ENCODE measurements around the gene LRRC41. TPM values are rescaled to one million over a fixed set of nuclear protein-coding genes. Genes with fewer than 3 reads are reported as not detected.

LRRC41 gene
- total and polyA plus RNA-seq, 8 donors: 21.6 to 110 (median 42.7) TPM

DNA sequence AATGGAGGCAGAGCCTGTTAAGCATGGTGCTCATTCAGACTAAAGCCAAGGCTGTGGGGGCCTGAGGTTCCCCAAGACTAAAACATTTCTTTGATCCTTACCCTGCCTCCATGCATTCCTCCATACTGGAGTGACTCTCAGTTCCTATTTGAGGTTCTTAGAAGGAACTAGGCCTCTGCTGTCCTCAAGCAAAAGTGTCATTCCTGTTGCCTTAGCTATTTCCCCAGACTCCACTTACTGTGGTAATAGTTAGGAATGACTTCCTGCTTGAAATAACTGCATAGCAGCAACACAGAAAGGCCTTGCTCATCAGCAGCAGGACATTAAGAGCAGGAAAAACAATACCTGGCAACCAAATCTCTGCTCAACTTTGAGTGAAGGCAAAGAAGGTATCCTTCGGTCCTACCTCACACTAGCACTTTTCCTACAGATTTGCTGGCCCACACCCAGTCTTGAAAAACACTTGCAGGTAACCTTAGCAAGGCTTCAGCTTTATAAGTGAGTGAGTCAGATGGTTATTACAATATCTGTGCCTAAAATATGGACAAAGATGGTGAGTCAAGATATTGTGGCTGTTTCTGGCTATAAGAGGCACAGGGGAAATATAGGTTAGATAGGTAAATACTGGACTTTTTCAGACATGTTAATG lies 14.8 kb downstream of the LRRC41 start:
- Histone ChIP-seq H3K4me3 (no peak overlapping the region), H3K9me3 (no peaks in the 10 kb centered on the region), H3K27me3 (no peaks in the 10 kb centered on the region), H3K4me1 (no peaks in the 10 kb centered on the region), H3K27ac (no peak overlapping the region), H3K36me3 (peaks cover 17 to 86% (median 83%) of the 10 kb centered on the region in 4 donors)
- TF ChIP-seq EP300 (IDR thresholded peaks at IDR 0.05) (no peak), POLR2AphosphoS5 (IDR thresholded peaks at IDR 0.05) (no peak), CTCF (IDR thresholded peaks at IDR 0.05) (no peak), POLR2A (IDR thresholded peaks at IDR 0.05) (no peak)
- intact Hi-C loops (cut with DNase I; ENCODE audit: low total_unique reads): no loop called here
- no peak for DNase-seq
- WGBS, 5 donors: 80 to 100% (median 91%) methylated on average over 1 of the region's 1 CpG

- no peaks in the 10 kb centered on the region for H3K9me3 ChIP-seq
- H3K27ac ChIP-seq: no peak overlapping the region
- no peaks in the 10 kb centered on the region for H3K4me1 ChIP-seq
- TF ChIP-seq POLR2AphosphoS5 (IDR thresholded peaks at IDR 0.05) (no peak), POLR2A (IDR thresholded peaks at IDR 0.05) (no peak), CTCF (IDR thresholded peaks at IDR 0.05) (no peak), EP300 (IDR thresholded peaks at IDR 0.05) (no peak)
- H3K27me3 ChIP-seq: no peaks in the 10 kb centered on the region
- peaks cover 24 to 93% (median 89%) of the 10 kb centered on the region in 4 donors for H3K36me3 ChIP-seq
- no peak overlapping the region for H3K4me3 ChIP-seq
- DNase-seq: peak in 1 of 2 donors; percentile 26
- intact Hi-C loops (cut with DNase I; ENCODE audit: low total_unique reads): no loop called here
- WGBS, 5 donors: 89 to 90% (median 89%) methylated on average over 14 to 27 of the region's 27 CpGs
These were observed 17.5 kb downstream of the LRRC41 start for GRCh38 chr1:46285730-46286477.

DNA sequence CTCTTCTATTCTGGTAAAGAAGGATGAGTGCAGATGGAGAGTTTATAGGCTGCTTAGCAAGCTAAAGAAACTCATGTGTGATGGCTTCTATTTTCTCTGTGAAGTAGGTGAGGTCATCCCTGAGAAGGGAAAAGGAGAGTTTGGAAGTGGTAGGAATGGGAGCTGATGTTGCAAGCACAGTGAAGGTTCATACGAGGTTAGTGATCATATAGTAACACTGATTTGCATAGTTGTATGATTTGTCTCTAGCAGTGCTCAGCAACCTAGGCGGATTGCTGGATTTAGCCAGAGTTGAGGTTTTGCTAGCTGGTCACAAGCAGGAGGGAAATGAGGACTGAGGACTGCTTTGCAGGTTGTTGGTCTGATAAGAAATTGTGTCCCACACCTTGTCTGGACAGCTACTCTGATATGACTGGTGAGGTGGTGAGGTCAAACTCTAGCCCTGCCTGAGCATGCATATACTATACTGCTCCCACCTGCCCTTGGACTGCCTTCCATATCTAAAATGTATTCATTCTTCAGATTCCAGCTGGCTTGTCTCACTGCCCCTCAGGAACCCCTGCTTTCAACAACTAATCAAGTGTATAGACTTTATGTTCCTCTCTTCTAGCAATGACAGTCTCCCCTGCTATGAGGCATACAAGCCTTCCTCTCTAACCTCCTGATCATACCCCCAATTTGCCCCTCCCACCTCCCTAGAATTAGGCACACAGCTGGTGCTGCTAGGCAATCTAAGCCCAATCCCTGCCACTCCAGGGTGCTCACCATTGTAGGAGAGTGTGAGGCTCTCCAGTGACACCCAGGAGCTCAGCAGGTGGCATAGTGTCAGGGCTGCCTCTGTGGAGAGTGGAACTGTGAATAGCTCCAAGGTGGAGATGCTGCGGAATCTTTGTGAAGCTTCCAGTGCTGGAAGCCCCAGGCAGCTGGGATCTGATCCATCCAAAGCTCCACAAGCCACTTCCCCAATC lies 18.5 kb downstream of the LRRC41 start:
- no peak overlapping the region for H3K27ac ChIP-seq
- intact Hi-C loops (cut with DNase I; ENCODE audit: low total_unique reads): no loop called here
- no peaks in the 10 kb centered on the region for H3K27me3 ChIP-seq
- WGBS, 5 donors: 69 to 83% (median 79%) methylated on average over 3 of the region's 3 CpGs
- no peaks in the 10 kb centered on the region for H3K9me3 ChIP-seq
- no peak for DNase-seq
- H3K4me3 ChIP-seq: no peak overlapping the region
- TF ChIP-seq EP300 (IDR thresholded peaks at IDR 0.05) (no peak), POLR2A (IDR thresholded peaks at IDR 0.05) (no peak), CTCF (IDR thresholded peaks at IDR 0.05) (no peak), POLR2AphosphoS5 (IDR thresholded peaks at IDR 0.05) (no peak)
- H3K36me3 ChIP-seq: peaks cover 32 to 99% (median 90%) of the 10 kb centered on the region in 4 donors
- H3K4me1 ChIP-seq: no peaks in the 10 kb centered on the region

DNA sequence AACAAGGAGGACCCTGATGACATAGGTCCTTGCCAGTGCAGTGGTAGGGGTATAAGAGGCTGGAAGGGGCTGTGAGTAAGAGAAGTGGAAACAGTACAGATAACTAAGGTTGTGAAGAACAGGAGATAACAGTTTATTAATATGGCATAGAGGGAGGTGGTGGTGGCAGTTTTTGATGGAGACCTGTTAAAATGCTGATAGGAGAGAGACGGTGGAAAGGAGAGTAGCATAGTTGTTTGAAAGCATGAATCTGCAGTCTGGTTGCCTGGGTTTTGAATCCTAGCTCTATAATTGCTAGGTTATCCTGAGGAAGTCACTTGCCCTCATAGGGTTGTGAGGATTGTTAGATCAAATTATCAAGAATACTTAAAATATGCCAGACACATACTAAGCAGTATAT lies 19.4 kb downstream of the LRRC41 start:
- TF ChIP-seq EP300 (IDR thresholded peaks at IDR 0.05): no peak
- TF ChIP-seq POLR2AphosphoS5 (IDR thresholded peaks at IDR 0.05): no peak
- TF ChIP-seq POLR2A (IDR thresholded peaks at IDR 0.05): no peak
- TF ChIP-seq CTCF (IDR thresholded peaks at IDR 0.05): no peak
- no peaks in the 10 kb centered on the region for H3K27me3 ChIP-seq
- no peaks in the 10 kb centered on the region for H3K4me1 ChIP-seq
- no peak overlapping the region for H3K4me3 ChIP-seq
- intact Hi-C loops (cut with DNase I; ENCODE audit: low total_unique reads): no loop called here
- WGBS, 5 donors: 81 to 93% (median 89%) methylated on average over 1 of the region's 1 CpG
- H3K36me3 ChIP-seq: peaks cover 40 to 99% (median 91%) of the 10 kb centered on the region in 4 donors
- no peak for DNase-seq
- no peak overlapping the region for H3K27ac ChIP-seq
- H3K9me3 ChIP-seq: no peaks in the 10 kb centered on the region
